K562 (cell line): Measurements from ENCODE around the gene ABCB6. TPM values are rescaled to one million over a fixed set of nuclear protein-coding genes. Genes with fewer than 3 reads are reported as not detected.

Experiments used
- CEBPG ChIP-seq, 3 experiments: fragments of 200-800 bp in 1 of 3; sonication (Bioruptor generic) in 1 of 3; sonication (generic) in 1 of 3; formaldehyde crosslinking in 1 of 3; IDR thresholded peaks in 2 of 3; conservative IDR thresholded peaks in 1 of 3; 2 replicates each; pipeline versions ENCODE4 v1.6.1 to v1.8.0; 2016 to 2022; ENCODE audit warnings: missing compliant biosample characterization in 2 of 3, missing genetic modification characterization in 2 of 3, mild to moderate bottlenecking in 1 of 3, missing genetic modification reagents in 1 of 3
- EHMT2 ChIP-seq: fragments of 450-650 bp; IDR thresholded peaks from 2 replicates; pipeline ENCODE4 v1.6.1; 2018; ENCODE audit warnings: antibody characterized with exemption
- GABPA ChIP-seq: fragments of 200-800 bp; sonication (Bioruptor generic); conservative IDR thresholded peaks from 2 replicates; pipeline ENCODE4 v1.6.1; 2016; ENCODE audit warnings: low read depth, missing genetic modification characterization, missing compliant biosample characterization
- GABPB1 ChIP-seq: sonication (generic); formaldehyde crosslinking; IDR thresholded peaks from 2 replicates; pipeline ENCODE4 v1.8.0; 2022; ENCODE audit warnings: mild to moderate bottlenecking, missing genetic modification reagents
- GATAD2B ChIP-seq: fragments of 450-650 bp; IDR thresholded peaks from 2 replicates; pipeline ENCODE4 v1.6.1; 2017; ENCODE audit warnings: mild to moderate bottlenecking, borderline replicate concordance
- HDAC1 ChIP-seq, 2 experiments: fragments of 450-650 bp; IDR thresholded peaks; 2 replicates each; pipeline ENCODE4 v1.6.1; 2016 to 2017; ENCODE audit warnings: inconsistent platforms in 1 of 2, mild to moderate bottlenecking in 1 of 2, moderate library complexity in 1 of 2
- HINFP ChIP-seq: fragments of 450-650 bp; conservative IDR thresholded peaks from 2 replicates; pipeline ENCODE4 v1.6.1; 2016; ENCODE audit warnings: missing genetic modification characterization, low read depth, mild to moderate bottlenecking, control low read depth, missing compliant biosample characterization
- HOXB6 ChIP-seq: fragments of 250-450 bp; sonication (Bioruptor Pico); IDR thresholded peaks from 2 replicates; pipeline ENCODE4 v1.5.1; 2022; ENCODE audit warnings: mild to moderate bottlenecking, borderline replicate concordance
- KAT8 ChIP-seq: fragments of 450-650 bp; IDR thresholded peaks from 2 replicates; pipeline ENCODE4 v1.6.1; 2016; ENCODE audit warnings: low read depth, mild to moderate bottlenecking
- MTA2 ChIP-seq: fragments of 450-650 bp; IDR thresholded peaks from 2 replicates; pipeline ENCODE4 v1.6.1; 2016; ENCODE audit warnings: low read depth
- MYNN ChIP-seq, 2 experiments: sonication (generic); formaldehyde crosslinking in 1 of 2; IDR thresholded peaks; 2 replicates each; pipeline versions ENCODE4 v1.5.0 to v1.6.1; 2016 to 2020; ENCODE audit warnings: antibody characterized with exemption in 1 of 2, missing genetic modification reagents in 1 of 2
- NCOA1 ChIP-seq: fragments of 450-650 bp; IDR thresholded peaks from 2 replicates; pipeline ENCODE4 v1.6.1; 2016; ENCODE audit warnings: low read depth
- NFRKB ChIP-seq: fragments of 450-650 bp; IDR thresholded peaks from 2 replicates; pipeline ENCODE4 v1.6.1; 2016; ENCODE audit warnings: low read depth
- TEAD1 ChIP-seq, 2 experiments: fragments of 450-650 bp in 1 of 2; sonication (generic) in 1 of 2; formaldehyde crosslinking; IDR thresholded peaks; 2 replicates each; pipeline versions ENCODE4 v1.4.0 to v1.8.0; 2020 to 2022; ENCODE audit warnings: mild to moderate bottlenecking in 2 of 2, missing genetic modification reagents in 1 of 2
- ZBED1 ChIP-seq: IDR thresholded peaks from 2 replicates; pipeline ENCODE4 v1.6.1; 2014
- ZEB2 ChIP-seq: fragments of 450-650 bp; IDR thresholded peaks from 2 replicates; pipeline ENCODE4 v1.6.1; 2016
- ZNF133 ChIP-seq: fragments of 250-450 bp; sonication (Bioruptor Pico); IDR thresholded peaks from 2 replicates; pipeline ENCODE4 v1.4.0; 2020; ENCODE audit warnings: mild to moderate bottlenecking
- ZNF175 ChIP-seq: fragments of 200-800 bp; sonication (Bioruptor generic); IDR thresholded peaks from 2 replicates; pipeline ENCODE4 v1.6.1; 2016; ENCODE audit warnings: low read depth, mild to moderate bottlenecking, missing genetic modification characterization, missing compliant biosample characterization
- ZNF696 ChIP-seq: fragments of 250-450 bp; sonication (Bioruptor Pico); conservative IDR thresholded peaks from 2 replicates; pipeline ENCODE4 v1.4.0; 2020; ENCODE audit warnings: mild to moderate bottlenecking, moderate library complexity
- ZSCAN29 ChIP-seq: fragments of 450-650 bp; IDR thresholded peaks from 2 replicates; pipeline ENCODE4 v1.6.1; 2017
- polyA plus RNA-seq, 8 experiments: library from polyadenylated mRNA; depleted of rRNA in 4 of 8; stranded (reverse) in 5 of 8; unstranded in 3 of 8; fragments of >200 nt; fragmentation: Nextera tagmentation in 2 of 8; fragmentation: Illumina TruSeq in 1 of 8; extraction: Ambion mirVana in 2 of 8; extraction: Trizol in 1 of 8; gene quantifications; 2 replicates each; pipeline versions ENCODE4 v1.2.1 to v1.2.3, GENCODE V29; 2011 to 2014; ENCODE audit warnings: inconsistent platforms in 1 of 8, missing spikeins in 1 of 8
- total RNA-seq, 7 experiments: library from RNA; depleted of rRNA in 6 of 7; stranded (reverse); fragments of >200 nt in 6 of 7; fragmentation: Illumina TruSeq in 2 of 7; extraction: Trizol in 2 of 7; gene quantifications; 2 replicates each; pipeline versions ENCODE4 v1.2.1 to v1.2.3, GENCODE V29; 2011 to 2021; ENCODE audit warnings: low replicate concordance in 1 of 7
- TF ChIP-seq, protein P1 (sequence below): fragments of 450-650 bp; formaldehyde crosslinking; conservative IDR thresholded peaks from 2 replicates; pipeline ENCODE4 v1.4.0; 2022; ENCODE audit warnings: mild to moderate bottlenecking, missing genetic modification characterization
- TF ChIP-seq, protein P2 (sequence below), 2 experiments: fragments of 450-650 bp in 1 of 2; IDR thresholded peaks; 2 replicates each; pipeline ENCODE4 v1.6.1; 2011 to 2017; ENCODE audit warnings: low read depth in 2 of 2, antibody characterized with exemption in 1 of 2, borderline replicate concordance in 1 of 2, low read length in 1 of 2, mild to moderate bottlenecking in 1 of 2, mixed read lengths in 1 of 2; ENCODE audit not compliant: control insufficient read depth in 1 of 2
- TF ChIP-seq, protein P3 (sequence below): fragments of 250-450 bp; sonication (Bioruptor Pico); IDR thresholded peaks from 2 replicates; pipeline ENCODE4 v1.8.0; 2021; ENCODE audit warnings: moderate library complexity, mild to moderate bottlenecking, inconsistent platforms

Gene ABCB6
- total and polyA plus RNA-seq, 9 of the 15 experiments (the other 6 are each of a cell fraction or from before 2014, with no cell fraction given) = 3.7 to 29.8 (median 16.8) TPM

- TF ChIP-seq HINFP (no peak), CEBPG (CRISPR knock-in tag; IDR thresholded peaks at IDR 0.05) (no peak), CEBPG (tag; conservative IDR thresholded peaks at IDR 0.05 in 1 of 2, IDR thresholded peaks at IDR 0.05 in 1 of 2) (no peak), KAT8 (no peak), ZNF133 (CRISPR knock-in tag) (no peak), TEAD1 (CRISPR knock-in tag; IDR thresholded peaks at IDR 0.05) (peak in 1 of 2 experiments; percentile 47; a peak in 1 of 4 replicates), MTA2 (no peak), GABPB1 (CRISPR knock-in tag) (peak; percentile 58; the same call in 1 of the 2 replicates), EHMT2 (no peak), NFRKB (no peak), MYNN (IDR thresholded peaks at IDR 0.05) (no peak), MYNN (CRISPR knock-in tag; IDR thresholded peaks at IDR 0.05) (no peak), ZBED1 (no peak), ZNF696 (CRISPR knock-in tag) (no peak), ZSCAN29 (no peak), GABPA (tag) (peak; percentile 90), HDAC1 (IDR thresholded peaks at IDR 0.05) (no peak; a peak in 1 of 4 replicates), ZNF175 (CRISPR knock-in tag) (no peak), GATAD2B (peak; percentile 72; the same call in 1 of the 2 replicates), HOXB6 (no peak), ZEB2 (no peak), NCOA1 (no peak)
- TF ChIP-seq, protein P1, sequence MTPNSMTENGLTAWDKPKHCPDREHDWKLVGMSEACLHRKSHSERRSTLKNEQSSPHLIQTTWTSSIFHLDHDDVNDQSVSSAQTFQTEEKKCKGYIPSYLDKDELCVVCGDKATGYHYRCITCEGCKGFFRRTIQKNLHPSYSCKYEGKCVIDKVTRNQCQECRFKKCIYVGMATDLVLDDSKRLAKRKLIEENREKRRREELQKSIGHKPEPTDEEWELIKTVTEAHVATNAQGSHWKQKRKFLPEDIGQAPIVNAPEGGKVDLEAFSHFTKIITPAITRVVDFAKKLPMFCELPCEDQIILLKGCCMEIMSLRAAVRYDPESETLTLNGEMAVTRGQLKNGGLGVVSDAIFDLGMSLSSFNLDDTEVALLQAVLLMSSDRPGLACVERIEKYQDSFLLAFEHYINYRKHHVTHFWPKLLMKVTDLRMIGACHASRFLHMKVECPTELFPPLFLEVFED (CRISPR knock-in tag) = no peak
- TF ChIP-seq, protein P2, sequence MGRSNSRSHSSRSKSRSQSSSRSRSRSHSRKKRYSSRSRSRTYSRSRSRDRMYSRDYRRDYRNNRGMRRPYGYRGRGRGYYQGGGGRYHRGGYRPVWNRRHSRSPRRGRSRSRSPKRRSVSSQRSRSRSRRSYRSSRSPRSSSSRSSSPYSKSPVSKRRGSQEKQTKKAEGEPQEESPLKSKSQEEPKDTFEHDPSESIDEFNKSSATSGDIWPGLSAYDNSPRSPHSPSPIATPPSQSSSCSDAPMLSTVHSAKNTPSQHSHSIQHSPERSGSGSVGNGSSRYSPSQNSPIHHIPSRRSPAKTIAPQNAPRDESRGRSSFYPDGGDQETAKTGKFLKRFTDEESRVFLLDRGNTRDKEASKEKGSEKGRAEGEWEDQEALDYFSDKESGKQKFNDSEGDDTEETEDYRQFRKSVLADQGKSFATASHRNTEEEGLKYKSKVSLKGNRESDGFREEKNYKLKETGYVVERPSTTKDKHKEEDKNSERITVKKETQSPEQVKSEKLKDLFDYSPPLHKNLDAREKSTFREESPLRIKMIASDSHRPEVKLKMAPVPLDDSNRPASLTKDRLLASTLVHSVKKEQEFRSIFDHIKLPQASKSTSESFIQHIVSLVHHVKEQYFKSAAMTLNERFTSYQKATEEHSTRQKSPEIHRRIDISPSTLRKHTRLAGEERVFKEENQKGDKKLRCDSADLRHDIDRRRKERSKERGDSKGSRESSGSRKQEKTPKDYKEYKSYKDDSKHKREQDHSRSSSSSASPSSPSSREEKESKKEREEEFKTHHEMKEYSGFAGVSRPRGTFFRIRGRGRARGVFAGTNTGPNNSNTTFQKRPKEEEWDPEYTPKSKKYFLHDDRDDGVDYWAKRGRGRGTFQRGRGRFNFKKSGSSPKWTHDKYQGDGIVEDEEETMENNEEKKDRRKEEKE (IDR thresholded peaks at IDR 0.05; ENCODE audit: borderline replicate concordance in 1 of 2, control insufficient read depth in 1 of 2, low read depth in 2 of 2, low read length in 1 of 2) = no peak
- TF ChIP-seq, protein P3, sequence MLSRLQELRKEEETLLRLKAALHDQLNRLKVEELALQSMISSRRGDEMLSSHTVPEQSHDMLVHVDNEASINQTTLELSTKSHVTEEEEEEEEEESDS (CRISPR knock-in tag) = no peak
Observed at GRCh38 chr2:219176818-219177551, 41.8 kb downstream of the ABCB6 start, which contains the start of gene CNPPD1 (continued).
